WERI-Rb-1 (cell line): ENCODE measurements around the gene AJAP1.

Experiments used
- DNase-seq: peaks from one replicate; pipeline ENCODE4 v3.0.0-alpha.2; 2020
- H3K27ac ChIP-seq: fragments of 250-450 bp; sonication (Bioruptor Pico); 2 replicates; pipeline ENCODE4 v1.5.1; 2020; ENCODE audit warnings: mild to moderate bottlenecking, moderate library complexity
- H3K27me3 ChIP-seq: fragments of 250-450 bp; sonication (Bioruptor Pico); 2 replicates; pipeline ENCODE4 v1.5.1; 2021; ENCODE audit warnings: mild to moderate bottlenecking, low read depth, moderate library complexity; ENCODE audit not compliant: insufficient read depth, severe bottlenecking
- H3K36me3 ChIP-seq: fragments of 250-450 bp; sonication (Bioruptor Pico); 2 replicates; pipeline ENCODE4 v1.5.1; 2020; ENCODE audit warnings: mild to moderate bottlenecking, moderate library complexity
- H3K4me3 ChIP-seq: 2 replicates; pipeline ENCODE4 v1.5.1; 2011; ENCODE audit warnings: low read depth, mild to moderate bottlenecking, control low read depth, low read length
- H3K9me3 ChIP-seq: fragments of 250-450 bp; sonication (Bioruptor Pico); 2 replicates; pipeline ENCODE4 v1.5.1; 2021; ENCODE audit warnings: mild to moderate bottlenecking, moderate library complexity; ENCODE audit not compliant: severe bottlenecking
- CTCF ChIP-seq: IDR thresholded peaks from 2 replicates; pipeline ENCODE4 v1.5.1; 2011; ENCODE audit warnings: low read depth, mild to moderate bottlenecking, control low read depth, inconsistent platforms, low read length

The AJAP1 gene

GRCh38 chr1:4690951-4691675, 36.7 kb downstream of the AJAP1 start:
- no peaks in the 10 kb centered on the region for H3K36me3 ChIP-seq
- no peaks in the 10 kb centered on the region for H3K27me3 ChIP-seq
- no peak overlapping the region for H3K4me3 ChIP-seq
- no peaks in the 10 kb centered on the region for H3K9me3 ChIP-seq
- no peak overlapping the region for H3K27ac ChIP-seq
- DNase-seq = no peak
- no peak for TF ChIP-seq CTCF

- H3K9me3 ChIP-seq = no peaks in the 10 kb centered on the region
- DNase-seq = no peak
- TF ChIP-seq CTCF = no peak
Observed at GRCh38 chr1:4691766-4692405, 37.5 kb downstream of the AJAP1 start.

DNA sequence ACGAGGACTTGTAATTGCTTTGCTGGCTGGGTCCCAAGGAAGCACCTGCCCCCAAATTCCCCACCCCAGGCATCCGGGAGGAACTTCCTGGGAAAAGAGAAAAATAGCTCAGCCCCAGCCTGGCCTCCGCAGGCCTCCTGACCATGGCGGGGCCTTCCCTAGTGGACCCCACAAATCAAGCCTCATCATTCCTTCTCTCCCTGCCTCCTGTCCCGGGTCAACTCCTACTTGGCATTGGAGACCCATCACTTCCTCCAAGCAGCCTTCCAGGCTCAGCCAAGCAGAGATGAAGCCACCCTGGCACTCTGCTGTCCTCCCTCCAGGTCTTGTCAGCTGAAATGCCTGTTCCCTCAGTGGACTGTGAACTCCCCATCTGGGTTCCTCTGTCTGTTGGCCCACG, 38.0 kb downstream of the AJAP1 start:
- Histone ChIP-seq H3K27ac (no peak overlapping the region), H3K9me3 (no peaks in the 10 kb centered on the region), H3K27me3 (no peaks in the 10 kb centered on the region), H3K36me3 (no peaks in the 10 kb centered on the region), H3K4me3 (no peak overlapping the region)
- TF ChIP-seq CTCF = no peak
- no peak for DNase-seq

More at GRCh38 chr1:4691766-4692405, 37.5 kb downstream of the AJAP1 start:
- no peak overlapping the region for H3K4me3 ChIP-seq
- no peaks in the 10 kb centered on the region for H3K27me3 ChIP-seq
- H3K27ac ChIP-seq = no peak overlapping the region
- no peaks in the 10 kb centered on the region for H3K36me3 ChIP-seq

DNA sequence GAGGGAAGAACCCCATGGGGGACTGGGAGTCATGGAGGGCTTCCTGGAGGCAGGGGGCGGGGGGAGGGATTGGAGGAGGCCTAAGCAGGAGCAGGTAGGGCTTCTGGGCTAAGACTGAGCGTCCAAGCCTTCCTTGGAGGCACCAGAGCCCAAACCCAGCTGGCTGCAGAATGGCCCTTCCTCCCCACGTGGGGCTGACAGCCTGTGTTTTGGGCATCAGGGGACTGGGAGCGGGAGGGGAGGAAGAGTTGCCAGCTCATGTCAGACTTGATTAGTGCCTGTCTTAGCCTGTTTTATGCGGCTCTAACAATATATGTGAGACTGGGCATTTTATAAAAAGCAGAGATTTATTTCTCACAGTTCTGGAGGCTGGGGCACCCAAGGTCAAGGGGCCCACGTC, 38.9 kb downstream of the AJAP1 start:
- no peak for TF ChIP-seq CTCF
- Histone ChIP-seq H3K27ac (no peak overlapping the region), H3K36me3 (no peaks in the 10 kb centered on the region), H3K4me3 (no peak overlapping the region), H3K9me3 (no peaks in the 10 kb centered on the region), H3K27me3 (no peaks in the 10 kb centered on the region)
- DNase-seq = no peak

DNA sequence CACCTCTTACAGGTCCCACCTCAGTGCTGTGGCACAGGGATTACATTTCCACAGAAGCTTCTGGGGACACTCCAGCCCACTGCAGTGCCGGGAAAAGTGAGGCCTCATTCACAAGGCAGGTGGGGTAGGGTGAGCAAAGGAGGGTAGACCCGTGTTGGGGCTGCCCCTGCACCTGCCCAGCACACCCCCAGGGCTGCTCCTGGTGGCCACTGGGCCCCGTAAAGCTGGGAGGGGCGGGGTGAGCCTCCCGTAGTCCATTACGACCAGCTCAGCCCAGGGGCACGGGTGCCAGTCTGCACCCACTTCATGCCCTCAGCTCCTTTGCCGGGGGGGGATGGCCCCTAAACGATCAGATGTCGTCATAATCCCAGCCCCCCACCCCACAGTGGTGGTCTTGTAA, 39.5 kb downstream of the AJAP1 start:
- TF ChIP-seq CTCF = no peak
- H3K27me3 ChIP-seq = no peaks in the 10 kb centered on the region
- H3K27ac ChIP-seq = no peak overlapping the region
- H3K9me3 ChIP-seq = no peaks in the 10 kb centered on the region
- no peak for DNase-seq
- H3K36me3 ChIP-seq = no peaks in the 10 kb centered on the region
- no peak overlapping the region for H3K4me3 ChIP-seq
